ENCODE measurements around the gene PCDHA1.

DNA sequence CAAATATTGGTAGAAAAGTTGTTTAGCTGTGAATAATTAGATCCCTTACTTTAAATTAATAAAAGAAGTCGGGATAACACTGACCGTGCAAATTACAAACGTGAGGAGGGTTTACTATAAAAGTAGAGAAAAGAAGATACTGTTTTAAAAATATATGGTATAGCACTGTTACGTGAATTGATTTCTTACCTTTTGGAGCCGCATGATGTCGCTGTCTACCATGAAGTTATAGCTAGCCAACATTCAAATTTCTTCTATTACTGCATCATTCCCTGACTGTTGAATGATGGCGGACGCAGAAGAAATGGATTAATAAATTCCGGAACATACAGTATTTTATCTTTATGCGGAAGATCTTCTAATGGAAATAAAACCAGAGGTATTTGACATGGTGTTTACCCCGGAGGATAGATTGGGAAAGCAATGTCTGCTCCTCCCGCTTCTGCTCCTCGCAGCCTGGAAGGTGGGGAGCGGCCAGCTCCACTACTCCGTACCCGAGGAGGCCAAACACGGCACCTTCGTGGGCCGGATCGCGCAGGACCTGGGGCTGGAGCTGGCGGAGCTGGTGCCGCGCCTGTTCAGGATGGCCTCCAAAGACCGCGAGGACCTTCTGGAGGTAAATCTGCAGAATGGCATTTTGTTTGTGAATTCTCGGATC is 41.9 kb downstream of the PCDHA1 start, which contains the start of gene PCDHA6:
- no peak for TF ChIP-seq CTCF (optimal IDR thresholded peaks at IDR 0.05 in 1 of 3, IDR thresholded peaks at IDR 0.05 in 1 of 3, conservative IDR thresholded peaks at IDR 0.05 in 1 of 3; ENCODE audit: extremely low read depth in 1 of 3, insufficient read depth in 2 of 3, low read length in 3 of 3)
- no peak for TF ChIP-seq EZH2 (IDR thresholded peaks at IDR 0.05; ENCODE audit: low read length)
